Subcutaneous adipose tissue (tissue), 4 donors: Measurements from ENCODE around the gene DHX36. TPM values are rescaled to one million over a fixed set of nuclear protein-coding genes. Genes with fewer than 3 reads are reported as not detected.

Experiments used
- CTCF ChIP-seq: fragments of 450-650 bp; IDR thresholded peaks from one replicate; pipeline ENCODE4 v1.5.1; 2016; ENCODE audit warnings: low read depth, mild to moderate bottlenecking, control low read depth, antibody characterized with exemption, moderate library complexity
- total RNA-seq, 4 donors: library from RNA; depleted of rRNA; stranded (reverse); fragments of >200 nt; gene quantifications; one replicate each; pipeline ENCODE4 v1.1.0, GENCODE V29; 2016

Gene DHX36
- total RNA-seq, 4 donors from 2014 or later = 59.2 to 103 (median 77.8) TPM

GRCh38 chr3:154290187-154290586 is 34.1 kb downstream of the DHX36 start:
- no peak for TF ChIP-seq CTCF

- TF ChIP-seq CTCF = no peak
Measured at GRCh38 chr3:154285221-154285620, 39.1 kb downstream of the DHX36 start.

GRCh38 chr3:154280161-154280560 is 44.1 kb downstream of the DHX36 start:
- TF ChIP-seq CTCF = no peak

- no peak for TF ChIP-seq CTCF
Measured at GRCh38 chr3:154275965-154276364, 48.3 kb downstream of the DHX36 start.

GRCh38 chr3:154275292-154275691 is 49.0 kb downstream of the DHX36 start:
- TF ChIP-seq CTCF = no peak

GRCh38 chr3:154274348-154274747 is 49.9 kb downstream of the DHX36 start:
- no peak for TF ChIP-seq CTCF

GRCh38 chr3:154273381-154273780 is 50.9 kb downstream of the DHX36 start:
- no peak for TF ChIP-seq CTCF
